HS-27A (cell line): Measurements from ENCODE around the gene TMEM69.
"Not testable (repeated sequence)": the region's sequence is repeated elsewhere in the genome, so short reads cannot be mapped to it uniquely, and the experiment has no call there.

ENCODE experiments used
- DNase-seq: peaks from one replicate; pipeline ENCODE4 v3.0.0-alpha.2; 2012; ENCODE audit warnings: low read depth, missing footprints

The TMEM69 gene

GRCh38 chr1:45678489-45678888 lies 9.5 kb upstream of the TMEM69 start:
- no peak for DNase-seq

GRCh38 chr1:45679123-45679522 lies 8.9 kb upstream of the TMEM69 start:
- DNase-seq, result peak; percentile 33

GRCh38 chr1:45682942-45683341 lies 5.0 kb upstream of the TMEM69 start:
- no peak for DNase-seq

- DNase-seq, result no peak
These were observed 3.6 kb upstream of the TMEM69 start for GRCh38 chr1:45684402-45684801.

- no peak for DNase-seq
These were observed 2.5 kb upstream of the TMEM69 start for GRCh38 chr1:45685308-45686014.

GRCh38 chr1:45686015-45686287 lies 2.0 kb upstream of the TMEM69 start:
- DNase-seq, result no peak

GRCh38 chr1:45686288-45687013 lies 1.5 kb upstream of the TMEM69 start, which contains the start of gene GPBP1L1:
TSS of gene GPBP1L1 (minus strand) at chr1:45686533. CDS start at chr1:45659087, 27,446 bp downstream.
- peak; percentile 90 for DNase-seq

- DNase-seq, result peak; percentile 96
These were observed 797 bp upstream of the TMEM69 start for GRCh38 chr1:45687014-45687753.

- DNase-seq, result not testable (repeated sequence)
These were observed 5.8 kb downstream of the TMEM69 start for GRCh38 chr1:45693811-45694210.

- no peak for DNase-seq
These were observed 6.8 kb downstream of the TMEM69 start for GRCh38 chr1:45694823-45695222.

- no peak for DNase-seq
These were observed 16.7 kb downstream of the TMEM69 start for GRCh38 chr1:45704637-45705036.

GRCh38 chr1:45713711-45714110 lies 25.7 kb downstream of the TMEM69 start:
- DNase-seq, result no peak

GRCh38 chr1:45716700-45717099 lies 28.7 kb downstream of the TMEM69 start:
- no peak for DNase-seq

- DNase-seq, result not testable (repeated sequence)
These were observed 29.4 kb downstream of the TMEM69 start for GRCh38 chr1:45717386-45717785.

GRCh38 chr1:45718289-45718688 lies 30.3 kb downstream of the TMEM69 start:
- no peak for DNase-seq

- no peak for DNase-seq
These were observed 33.2 kb downstream of the TMEM69 start for GRCh38 chr1:45721207-45721606.

- DNase-seq, result no peak
These were observed 34.8 kb downstream of the TMEM69 start for GRCh38 chr1:45722809-45723208.

- DNase-seq, result no peak
These were observed 35.4 kb downstream of the TMEM69 start for GRCh38 chr1:45723248-45723930.

- not testable (repeated sequence) for DNase-seq
These were observed 38.0 kb downstream of the TMEM69 start for GRCh38 chr1:45726007-45726406.

- no peak for DNase-seq
These were observed 42.2 kb downstream of the TMEM69 start for GRCh38 chr1:45730075-45730779.

GRCh38 chr1:45730780-45731319 lies 42.9 kb downstream of the TMEM69 start:
- DNase-seq, result no peak
